ENCODE measurements around the gene ZNF609.

DNA sequence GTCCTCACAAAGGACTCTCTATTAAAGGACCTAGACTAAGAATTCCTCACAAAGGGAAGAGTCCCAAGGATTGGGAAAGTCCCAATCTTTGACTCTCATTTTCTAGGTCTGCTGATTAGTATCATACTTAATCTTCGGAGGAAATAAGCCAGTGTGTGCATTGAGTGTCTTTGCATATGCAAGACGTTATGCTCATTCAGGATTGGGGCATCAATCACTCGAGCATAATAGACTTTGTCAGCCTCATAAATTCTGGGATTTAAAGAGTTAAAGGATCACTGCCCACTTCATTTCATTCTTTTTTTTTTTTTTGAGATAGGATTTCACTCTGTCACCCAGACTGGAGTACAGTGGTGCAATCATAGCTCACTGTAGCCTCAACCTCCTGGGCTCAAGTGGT is 160.7 kb downstream of the ZNF609 start:
- TF ChIP-seq, protein P1, sequence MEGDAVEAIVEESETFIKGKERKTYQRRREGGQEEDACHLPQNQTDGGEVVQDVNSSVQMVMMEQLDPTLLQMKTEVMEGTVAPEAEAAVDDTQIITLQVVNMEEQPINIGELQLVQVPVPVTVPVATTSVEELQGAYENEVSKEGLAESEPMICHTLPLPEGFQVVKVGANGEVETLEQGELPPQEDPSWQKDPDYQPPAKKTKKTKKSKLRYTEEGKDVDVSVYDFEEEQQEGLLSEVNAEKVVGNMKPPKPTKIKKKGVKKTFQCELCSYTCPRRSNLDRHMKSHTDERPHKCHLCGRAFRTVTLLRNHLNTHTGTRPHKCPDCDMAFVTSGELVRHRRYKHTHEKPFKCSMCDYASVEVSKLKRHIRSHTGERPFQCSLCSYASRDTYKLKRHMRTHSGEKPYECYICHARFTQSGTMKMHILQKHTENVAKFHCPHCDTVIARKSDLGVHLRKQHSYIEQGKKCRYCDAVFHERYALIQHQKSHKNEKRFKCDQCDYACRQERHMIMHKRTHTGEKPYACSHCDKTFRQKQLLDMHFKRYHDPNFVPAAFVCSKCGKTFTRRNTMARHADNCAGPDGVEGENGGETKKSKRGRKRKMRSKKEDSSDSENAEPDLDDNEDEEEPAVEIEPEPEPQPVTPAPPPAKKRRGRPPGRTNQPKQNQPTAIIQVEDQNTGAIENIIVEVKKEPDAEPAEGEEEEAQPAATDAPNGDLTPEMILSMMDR (IDR thresholded peaks at IDR 0.05) = no peak
- no peak for TF ChIP-seq POLR2A (IDR thresholded peaks at IDR 0.05)

All from body of pancreas (tissue), 4 donors.